ENCODE data around the gene MEMO1. TPM values are rescaled to one million over a fixed set of nuclear protein-coding genes. Genes with fewer than 3 reads are reported as not detected.

MEMO1 gene
- total and polyA plus RNA-seq, 9 of the 15 experiments (the other 6 are each of a cell fraction or from before 2014, with no cell fraction given), result 22.1 to 87.7 (median 61.2) TPM

DNA sequence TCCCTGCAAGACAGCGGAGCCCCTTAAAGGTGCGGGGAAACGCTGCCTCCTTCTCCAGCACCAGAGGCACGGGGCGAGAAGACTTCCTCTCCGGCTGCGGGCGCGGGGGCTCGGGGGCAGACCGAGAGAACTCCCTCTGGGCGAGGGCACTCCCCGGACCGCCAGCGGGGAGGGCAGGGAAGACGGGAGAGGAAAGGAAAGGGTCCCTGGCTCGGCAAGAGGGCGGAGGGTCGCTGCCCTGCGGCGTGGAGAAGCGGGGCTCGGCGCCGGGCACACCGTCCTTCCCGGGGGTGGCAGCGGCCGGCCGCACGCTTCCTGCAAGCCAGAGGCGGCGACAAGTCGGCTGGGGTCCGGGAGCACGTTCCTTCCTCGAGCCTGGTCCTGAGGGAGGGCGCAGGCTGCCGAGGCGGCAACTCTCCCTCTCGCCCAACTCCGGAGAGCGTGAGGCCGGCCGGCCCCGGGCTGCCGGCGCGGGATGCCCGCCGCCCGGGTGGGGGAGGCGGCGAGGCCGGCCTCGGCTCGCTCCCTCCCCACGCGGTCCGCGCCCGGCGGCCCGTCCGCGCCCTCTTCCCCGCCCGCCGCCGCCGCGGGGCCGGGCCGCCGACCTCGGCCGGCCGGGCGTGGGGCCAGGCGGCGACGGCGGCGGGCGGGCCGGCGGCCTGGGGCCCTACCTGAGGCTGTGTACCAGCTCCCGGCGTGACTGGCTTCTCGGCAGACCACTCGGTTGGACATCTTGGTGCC is 1.1 kb downstream of the MEMO1 start (continued):
- TF ChIP-seq, protein P1, sequence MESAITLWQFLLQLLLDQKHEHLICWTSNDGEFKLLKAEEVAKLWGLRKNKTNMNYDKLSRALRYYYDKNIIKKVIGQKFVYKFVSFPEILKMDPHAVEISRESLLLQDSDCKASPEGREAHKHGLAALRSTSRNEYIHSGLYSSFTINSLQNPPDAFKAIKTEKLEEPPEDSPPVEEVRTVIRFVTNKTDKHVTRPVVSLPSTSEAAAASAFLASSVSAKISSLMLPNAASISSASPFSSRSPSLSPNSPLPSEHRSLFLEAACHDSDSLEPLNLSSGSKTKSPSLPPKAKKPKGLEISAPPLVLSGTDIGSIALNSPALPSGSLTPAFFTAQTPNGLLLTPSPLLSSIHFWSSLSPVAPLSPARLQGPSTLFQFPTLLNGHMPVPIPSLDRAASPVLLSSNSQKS (CRISPR knock-in tag; IDR thresholded peaks at IDR 0.05), result no peak
- TF ChIP-seq, protein P2, sequence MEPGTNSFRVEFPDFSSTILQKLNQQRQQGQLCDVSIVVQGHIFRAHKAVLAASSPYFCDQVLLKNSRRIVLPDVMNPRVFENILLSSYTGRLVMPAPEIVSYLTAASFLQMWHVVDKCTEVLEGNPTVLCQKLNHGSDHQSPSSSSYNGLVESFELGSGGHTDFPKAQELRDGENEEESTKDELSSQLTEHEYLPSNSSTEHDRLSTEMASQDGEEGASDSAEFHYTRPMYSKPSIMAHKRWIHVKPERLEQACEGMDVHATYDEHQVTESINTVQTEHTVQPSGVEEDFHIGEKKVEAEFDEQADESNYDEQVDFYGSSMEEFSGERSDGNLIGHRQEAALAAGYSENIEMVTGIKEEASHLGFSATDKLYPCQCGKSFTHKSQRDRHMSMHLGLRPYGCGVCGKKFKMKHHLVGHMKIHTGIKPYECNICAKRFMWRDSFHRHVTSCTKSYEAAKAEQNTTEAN (CRISPR knock-in tag; IDR thresholded peaks at IDR 0.05), result no peak
- TF ChIP-seq ETV6 (IDR thresholded peaks at IDR 0.05; ENCODE audit: borderline replicate concordance in 1 of 2, low read depth in 2 of 2, low read length in 1 of 2) (no peak), ETV6 (CRISPR knock-in tag; IDR thresholded peaks at IDR 0.05; ENCODE audit: borderline replicate concordance) (peak; percentile 32; the same call in 1 of the 2 replicates), CREB1 (IDR thresholded peaks at IDR 0.05) (no peak), CREB1 (CRISPR knock-in tag; IDR thresholded peaks at IDR 0.05) (0 out of 2 replicates have a peak, but pooled peaks have one; percentile 15), ZNF408 (CRISPR knock-in tag; IDR thresholded peaks at IDR 0.05; ENCODE audit: low read depth) (no peak), NCOA6 (IDR thresholded peaks at IDR 0.05) (no peak), ZNF253 (CRISPR knock-in tag; conservative IDR thresholded peaks at IDR 0.05) (no peak), SREBF2 (CRISPR knock-in tag; IDR thresholded peaks at IDR 0.05) (no peak), ZNF232 (CRISPR knock-in tag; IDR thresholded peaks at IDR 0.05) (0 out of 2 replicates have a peak, but pooled peaks have one; percentile 27), BDP1 (IDR thresholded peaks at IDR 0.05; ENCODE audit: insufficient read depth, insufficient read length) (no peak), CREBBP (IDR thresholded peaks at IDR 0.05; ENCODE audit: low read depth, low read length) (no peak), PTTG1 (tag; IDR thresholded peaks at IDR 0.05; ENCODE audit: low read depth) (no peak), ZNF239 (CRISPR knock-in tag; IDR thresholded peaks at IDR 0.05) (no peak)
- TF ChIP-seq, protein P3, sequence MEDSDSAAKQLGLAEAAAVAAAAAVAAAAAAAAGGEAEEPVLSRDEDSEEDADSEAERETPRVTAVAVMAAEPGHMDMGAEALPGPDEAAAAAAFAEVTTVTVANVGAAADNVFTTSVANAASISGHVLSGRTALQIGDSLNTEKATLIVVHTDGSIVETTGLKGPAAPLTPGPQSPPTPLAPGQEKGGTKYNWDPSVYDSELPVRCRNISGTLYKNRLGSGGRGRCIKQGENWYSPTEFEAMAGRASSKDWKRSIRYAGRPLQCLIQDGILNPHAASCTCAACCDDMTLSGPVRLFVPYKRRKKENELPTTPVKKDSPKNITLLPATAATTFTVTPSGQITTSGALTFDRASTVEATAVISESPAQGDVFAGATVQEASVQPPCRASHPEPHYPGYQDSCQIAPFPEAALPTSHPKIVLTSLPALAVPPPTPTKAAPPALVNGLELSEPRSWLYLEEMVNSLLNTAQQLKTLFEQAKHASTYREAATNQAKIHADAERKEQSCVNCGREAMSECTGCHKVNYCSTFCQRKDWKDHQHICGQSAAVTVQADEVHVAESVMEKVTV (CRISPR knock-in tag; IDR thresholded peaks at IDR 0.05), result no peak
- TF ChIP-seq, protein P4, sequence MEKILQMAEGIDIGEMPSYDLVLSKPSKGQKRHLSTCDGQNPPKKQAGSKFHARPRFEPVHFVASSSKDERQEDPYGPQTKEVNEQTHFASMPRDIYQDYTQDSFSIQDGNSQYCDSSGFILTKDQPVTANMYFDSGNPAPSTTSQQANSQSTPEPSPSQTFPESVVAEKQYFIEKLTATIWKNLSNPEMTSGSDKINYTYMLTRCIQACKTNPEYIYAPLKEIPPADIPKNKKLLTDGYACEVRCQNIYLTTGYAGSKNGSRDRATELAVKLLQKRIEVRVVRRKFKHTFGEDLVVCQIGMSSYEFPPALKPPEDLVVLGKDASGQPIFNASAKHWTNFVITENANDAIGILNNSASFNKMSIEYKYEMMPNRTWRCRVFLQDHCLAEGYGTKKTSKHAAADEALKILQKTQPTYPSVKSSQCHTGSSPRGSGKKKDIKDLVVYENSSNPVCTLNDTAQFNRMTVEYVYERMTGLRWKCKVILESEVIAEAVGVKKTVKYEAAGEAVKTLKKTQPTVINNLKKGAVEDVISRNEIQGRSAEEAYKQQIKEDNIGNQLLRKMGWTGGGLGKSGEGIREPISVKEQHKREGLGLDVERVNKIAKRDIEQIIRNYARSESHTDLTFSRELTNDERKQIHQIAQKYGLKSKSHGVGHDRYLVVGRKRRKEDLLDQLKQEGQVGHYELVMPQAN (IDR thresholded peaks at IDR 0.05; ENCODE audit: borderline replicate concordance), result peak; percentile 52; the same call in 1 of the 2 replicates
- TF ChIP-seq, protein P5, sequence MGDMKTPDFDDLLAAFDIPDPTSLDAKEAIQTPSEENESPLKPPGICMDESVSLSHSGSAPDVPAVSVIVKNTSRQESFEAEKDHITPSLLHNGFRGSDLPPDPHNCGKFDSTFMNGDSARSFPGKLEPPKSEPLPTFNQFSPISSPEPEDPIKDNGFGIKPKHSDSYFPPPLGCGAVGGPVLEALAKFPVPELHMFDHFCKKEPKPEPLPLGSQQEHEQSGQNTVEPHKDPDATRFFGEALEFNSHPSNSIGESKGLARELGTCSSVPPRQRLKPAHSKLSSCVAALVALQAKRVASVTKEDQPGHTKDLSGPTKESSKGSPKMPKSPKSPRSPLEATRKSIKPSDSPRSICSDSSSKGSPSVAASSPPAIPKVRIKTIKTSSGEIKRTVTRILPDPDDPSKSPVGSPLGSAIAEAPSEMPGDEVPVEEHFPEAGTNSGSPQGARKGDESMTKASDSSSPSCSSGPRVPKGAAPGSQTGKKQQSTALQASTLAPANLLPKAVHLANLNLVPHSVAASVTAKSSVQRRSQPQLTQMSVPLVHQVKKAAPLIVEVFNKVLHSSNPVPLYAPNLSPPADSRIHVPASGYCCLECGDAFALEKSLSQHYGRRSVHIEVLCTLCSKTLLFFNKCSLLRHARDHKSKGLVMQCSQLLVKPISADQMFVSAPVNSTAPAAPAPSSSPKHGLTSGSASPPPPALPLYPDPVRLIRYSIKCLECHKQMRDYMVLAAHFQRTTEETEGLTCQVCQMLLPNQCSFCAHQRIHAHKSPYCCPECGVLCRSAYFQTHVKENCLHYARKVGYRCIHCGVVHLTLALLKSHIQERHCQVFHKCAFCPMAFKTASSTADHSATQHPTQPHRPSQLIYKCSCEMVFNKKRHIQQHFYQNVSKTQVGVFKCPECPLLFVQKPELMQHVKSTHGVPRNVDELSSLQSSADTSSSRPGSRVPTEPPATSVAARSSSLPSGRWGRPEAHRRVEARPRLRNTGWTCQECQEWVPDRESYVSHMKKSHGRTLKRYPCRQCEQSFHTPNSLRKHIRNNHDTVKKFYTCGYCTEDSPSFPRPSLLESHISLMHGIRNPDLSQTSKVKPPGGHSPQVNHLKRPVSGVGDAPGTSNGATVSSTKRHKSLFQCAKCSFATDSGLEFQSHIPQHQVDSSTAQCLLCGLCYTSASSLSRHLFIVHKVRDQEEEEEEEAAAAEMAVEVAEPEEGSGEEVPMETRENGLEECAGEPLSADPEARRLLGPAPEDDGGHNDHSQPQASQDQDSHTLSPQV (IDR thresholded peaks at IDR 0.05), result no peak
